Suppressor macrophage treated with lipopolysaccharide for 1 hour (primary cell): ENCODE results near the gene TARS3.

ENCODE experiments used
- DNase-seq, 3 donors: peaks; one replicate each; pipeline ENCODE4 v3.0.0-alpha.2; 2020 to 2022

Gene TARS3

GRCh38 chr15:101619615-101619865 is 104.7 kb downstream of the TARS3 start:
- DNase-seq: no peak

GRCh38 chr15:101618851-101619614 is 105.2 kb downstream of the TARS3 start:
- DNase-seq: no peak

- no peak for DNase-seq
Observed at GRCh38 chr15:101618076-101618475, 106.2 kb downstream of the TARS3 start.

DNA sequence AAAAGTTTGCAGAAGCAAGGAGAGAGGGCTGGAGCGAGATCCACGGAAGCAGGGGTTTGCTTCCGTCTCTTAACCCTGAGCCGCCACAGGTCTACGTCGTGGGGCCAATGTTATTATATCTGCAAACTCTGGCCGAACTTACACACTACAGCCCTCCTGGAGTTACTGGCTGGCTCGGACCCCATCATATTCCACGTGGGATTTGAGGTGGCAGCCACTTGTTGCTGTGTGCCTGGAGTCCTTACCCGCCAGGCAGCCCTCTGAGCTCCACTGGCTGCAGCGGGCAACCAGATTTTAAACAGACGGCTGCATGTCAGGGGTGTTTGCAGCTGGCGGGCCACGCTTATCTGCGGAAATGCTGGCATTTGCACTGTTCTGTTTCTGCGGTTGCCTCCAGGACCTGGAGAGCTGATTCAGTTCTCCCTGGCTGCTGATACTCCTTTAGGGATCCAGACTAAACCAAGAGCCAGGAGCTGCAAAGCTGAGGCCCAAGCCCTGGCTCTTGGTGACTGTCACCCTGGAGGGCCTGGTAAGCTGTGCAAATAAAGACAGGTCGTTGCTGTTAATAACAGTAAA is 106.8 kb downstream of the TARS3 start:
- DNase-seq: no peak

GRCh38 chr15:101615986-101616848 is 108.1 kb downstream of the TARS3 start:
- peak in 1 of 3 donors; percentile 8 for DNase-seq

- DNase-seq: no peak
Observed at GRCh38 chr15:101615414-101615985, 108.8 kb downstream of the TARS3 start.

DNA sequence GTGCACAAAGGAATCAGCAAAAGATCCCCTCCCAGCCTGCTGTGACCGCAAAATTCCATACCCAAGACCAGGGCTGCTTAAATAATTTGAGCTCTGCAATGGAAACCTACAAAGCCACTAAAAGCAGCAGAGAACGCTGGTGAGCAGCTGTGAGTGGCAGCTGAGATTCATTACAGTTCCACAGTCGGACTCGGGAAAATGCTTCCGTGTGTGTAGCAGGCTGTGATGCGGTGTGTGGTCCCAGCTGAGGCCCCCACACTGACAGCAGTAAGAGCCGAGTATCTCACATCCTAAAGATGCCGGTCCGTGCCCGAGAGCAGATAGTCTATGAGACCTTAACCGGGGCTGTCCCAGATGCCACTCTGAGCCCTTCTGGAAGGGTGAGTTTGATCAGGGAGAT is 109.5 kb downstream of the TARS3 start:
- no peak for DNase-seq

- no peak for DNase-seq
Observed at GRCh38 chr15:101614001-101614585, 110.2 kb downstream of the TARS3 start.

DNA sequence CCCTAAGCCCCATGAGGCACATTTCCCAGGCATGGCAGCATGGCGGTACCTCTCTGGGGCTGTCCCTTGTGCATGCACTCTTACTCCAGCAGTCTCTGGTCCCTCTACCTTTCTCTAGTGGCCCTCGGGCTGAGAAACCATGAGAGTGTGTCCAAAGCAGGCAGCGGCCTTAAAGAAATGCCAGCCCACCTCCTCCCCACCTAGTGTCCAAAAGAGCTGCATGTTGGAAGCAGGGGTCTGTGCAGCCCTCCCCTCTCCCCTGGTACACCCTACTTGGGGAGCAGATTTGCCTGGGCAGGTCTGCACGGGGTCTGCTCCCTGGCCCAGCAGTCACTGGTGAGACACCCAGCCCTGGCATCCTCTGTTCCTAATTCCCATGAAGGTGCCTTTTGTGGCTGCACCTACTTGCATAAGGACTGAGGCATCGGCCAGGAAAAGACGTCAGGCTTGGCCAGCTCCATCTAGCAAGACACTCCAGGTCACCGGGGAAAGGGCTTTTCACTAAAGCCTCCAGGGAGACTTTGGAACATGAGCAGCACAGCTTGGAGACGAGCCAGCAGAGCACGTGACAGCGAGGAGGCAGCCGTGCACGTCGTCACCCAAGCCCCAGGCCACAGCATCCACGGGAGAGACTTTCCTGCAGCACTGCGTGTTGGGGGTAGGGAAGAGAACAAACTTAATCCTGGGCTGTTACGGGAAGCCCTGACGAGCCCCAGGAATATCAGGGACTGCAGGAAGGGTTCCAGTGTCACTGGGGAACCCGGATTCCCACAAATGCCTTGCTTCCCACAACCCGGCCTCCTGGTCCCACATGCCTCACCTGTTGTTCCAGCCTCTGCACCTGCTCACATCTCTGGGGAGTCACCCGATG is 110.9 kb downstream of the TARS3 start:
- DNase-seq: no peak

- DNase-seq: no peak
Observed at GRCh38 chr15:101612676-101613075, 111.6 kb downstream of the TARS3 start.

GRCh38 chr15:101611580-101612299 is 112.5 kb downstream of the TARS3 start:
- DNase-seq: no peak

- no peak for DNase-seq
Observed at GRCh38 chr15:101611007-101611406, 113.3 kb downstream of the TARS3 start.

- no peak for DNase-seq
Observed at GRCh38 chr15:101610611-101611000, 113.7 kb downstream of the TARS3 start.

- DNase-seq: no peak
Observed at GRCh38 chr15:101609742-101610610, 114.3 kb downstream of the TARS3 start.

DNA sequence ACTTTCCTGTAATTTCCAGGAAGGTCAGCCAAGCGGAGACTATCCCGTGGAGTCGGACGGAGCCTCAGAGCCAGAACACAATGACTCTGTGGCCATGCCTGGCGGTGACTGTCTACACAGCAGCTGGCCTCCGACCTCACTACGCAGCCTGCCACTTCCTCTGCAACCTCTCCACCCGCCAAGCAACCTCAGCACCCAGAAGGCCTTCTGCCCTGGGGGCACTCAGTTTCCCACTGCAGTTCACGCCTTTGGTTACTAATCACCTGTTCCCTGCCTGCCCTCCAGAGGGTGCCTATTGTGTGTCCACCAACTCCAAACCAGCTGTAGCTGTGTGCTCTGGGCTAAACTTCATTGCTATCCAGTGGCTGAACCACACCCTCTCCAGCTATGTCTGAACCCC is 116.1 kb downstream of the TARS3 start:
- no peak for DNase-seq

DNA sequence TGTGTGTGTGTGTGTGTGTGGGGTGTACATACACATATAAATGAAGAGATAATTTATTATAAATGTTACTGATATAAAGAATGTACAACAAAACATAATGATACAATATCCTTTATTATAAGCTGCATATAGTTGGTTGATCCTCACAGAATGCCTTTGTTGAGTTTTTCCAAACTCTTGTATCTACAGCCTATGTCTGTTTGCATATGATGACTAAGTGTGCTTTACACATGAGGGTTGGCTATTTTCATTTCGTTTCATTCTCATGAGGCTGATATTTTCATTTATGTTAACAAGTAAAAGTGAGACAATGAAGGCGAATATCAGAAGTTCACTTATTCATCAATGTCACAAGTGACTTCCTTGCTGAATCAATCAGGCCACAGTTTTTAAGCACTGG is 117.2 kb downstream of the TARS3 start:
- no peak for DNase-seq

DNA sequence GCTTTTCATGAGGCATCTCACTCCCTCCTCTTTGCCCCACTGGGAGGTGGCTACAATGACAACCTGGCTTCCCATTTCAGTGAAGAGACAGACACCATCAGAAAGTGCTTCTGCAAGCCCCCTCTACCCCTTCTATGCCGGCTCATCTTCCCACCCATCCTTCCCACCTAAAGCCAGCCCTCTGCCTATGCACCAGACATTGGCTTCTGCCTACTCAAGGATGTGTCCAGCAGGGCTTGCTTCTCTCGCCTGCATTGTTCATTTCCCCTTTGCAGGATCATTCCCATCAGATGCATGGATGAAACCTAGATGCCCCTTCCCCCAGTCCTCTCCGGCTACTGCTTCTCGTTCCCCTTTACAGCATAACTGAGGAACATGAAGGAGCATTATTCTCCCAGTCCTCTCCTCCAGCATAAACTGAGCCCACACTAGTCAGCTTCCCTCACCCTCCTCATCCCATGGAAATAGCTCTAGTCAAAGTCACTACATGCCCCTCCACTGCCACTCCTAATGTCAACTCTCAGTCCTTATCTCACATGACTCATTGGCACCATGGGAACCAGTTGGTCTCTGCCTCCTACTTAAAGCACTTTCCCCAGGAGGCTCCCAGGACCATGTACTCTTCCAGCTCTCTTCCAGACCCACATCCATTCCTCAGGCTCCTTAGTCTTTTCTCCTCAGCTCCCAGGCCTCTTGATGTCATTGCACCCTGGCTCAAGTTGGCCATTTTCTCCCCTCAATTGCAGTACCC is 120.0 kb downstream of the TARS3 start:
- no peak for DNase-seq
